ENCODE results near the gene RAVER2. TPM values are rescaled to one million over a fixed set of nuclear protein-coding genes. Genes with fewer than 3 reads are reported as not detected.

RAVER2 gene
- total RNA-seq, 1 experiment from 2014 or later = 19.8 TPM

- DNase-seq (ENCODE audit: low spot score) = no peak
Measured at GRCh38 chr1:64846573-64847430, 101.9 kb downstream of the RAVER2 start.

- no peak for DNase-seq (ENCODE audit: low spot score)
Measured at GRCh38 chr1:64847666-64848065, 102.8 kb downstream of the RAVER2 start.

- no peak for DNase-seq (ENCODE audit: low spot score)
Measured at GRCh38 chr1:64848136-64848535, 103.3 kb downstream of the RAVER2 start.

GRCh38 chr1:64848803-64849202, 103.9 kb downstream of the RAVER2 start:
- DNase-seq (ENCODE audit: low spot score) = no peak

- no peak for DNase-seq (ENCODE audit: low spot score)
Measured at GRCh38 chr1:64849942-64850341, 105.1 kb downstream of the RAVER2 start.

GRCh38 chr1:64850846-64851245, 106.0 kb downstream of the RAVER2 start:
- no peak for DNase-seq (ENCODE audit: low spot score)

GRCh38 chr1:64851664-64852063, 106.8 kb downstream of the RAVER2 start:
- DNase-seq (ENCODE audit: low spot score) = no peak

GRCh38 chr1:64854674-64855073, 109.8 kb downstream of the RAVER2 start:
- no peak for DNase-seq (ENCODE audit: low spot score)

GRCh38 chr1:64855557-64855956, 110.7 kb downstream of the RAVER2 start:
- no peak for DNase-seq (ENCODE audit: low spot score)

- peak; percentile 20 for DNase-seq (ENCODE audit: low spot score)
Measured at GRCh38 chr1:64856553-64856952, 111.7 kb downstream of the RAVER2 start.

- DNase-seq (ENCODE audit: low spot score) = no peak
Measured at GRCh38 chr1:64857347-64857746, 112.5 kb downstream of the RAVER2 start.

GRCh38 chr1:64861611-64862010, 116.7 kb downstream of the RAVER2 start:
- DNase-seq (ENCODE audit: low spot score) = no peak

GRCh38 chr1:64864018-64864940, 119.4 kb downstream of the RAVER2 start:
- no peak for DNase-seq (ENCODE audit: low spot score)

- DNase-seq (ENCODE audit: low spot score) = no peak
Measured at GRCh38 chr1:64865105-64865757, 120.4 kb downstream of the RAVER2 start.

- DNase-seq (ENCODE audit: low spot score) = no peak
Measured at GRCh38 chr1:64866689-64867088, 121.8 kb downstream of the RAVER2 start.

- DNase-seq (ENCODE audit: low spot score) = no peak
Measured at GRCh38 chr1:64867266-64867665, 122.4 kb downstream of the RAVER2 start.

- no peak for DNase-seq (ENCODE audit: low spot score)
Measured at GRCh38 chr1:64871256-64871655, 126.4 kb downstream of the RAVER2 start.

GRCh38 chr1:64872067-64872466, 127.2 kb downstream of the RAVER2 start:
- DNase-seq (ENCODE audit: low spot score) = no peak

- no peak for DNase-seq (ENCODE audit: low spot score)
Measured at GRCh38 chr1:64873576-64873975, 128.7 kb downstream of the RAVER2 start.

GRCh38 chr1:64874666-64875065, 129.8 kb downstream of the RAVER2 start:
- DNase-seq (ENCODE audit: low spot score) = no peak

- no peak for DNase-seq (ENCODE audit: low spot score)
Measured at GRCh38 chr1:64875101-64875500, 130.2 kb downstream of the RAVER2 start.

GRCh38 chr1:64875606-64876005, 130.7 kb downstream of the RAVER2 start:
- DNase-seq (ENCODE audit: low spot score) = no peak
